SK-N-DZ (cell line): ENCODE results near the gene EPS8L2. TPM values are rescaled to one million over a fixed set of nuclear protein-coding genes. Genes with fewer than 3 reads are reported as not detected.
A peak's percentile ranks its signal among the peaks of the same experiment; 100 is the strongest.

Experiments
- DNase-seq: peaks from one replicate; pipeline ENCODE4 v3.0.0-alpha.2; 2015; ENCODE audit warnings: low spot score
- polyA plus RNA-seq, 2 experiments: library from polyadenylated mRNA; depleted of rRNA; stranded (reverse); fragments of >200 nt; gene quantifications; 2 replicates each; pipeline ENCODE4 v1.2.3, GENCODE V29; 2014

Gene EPS8L2
- 0.63 and 1.4 TPM in 2 replicates for polyA plus RNA-seq (2014; cell fraction: cytosol; rRNA removed)
- polyA plus RNA-seq (2014; cell fraction: nucleus; rRNA removed): 1.3 and 1.7 TPM in 2 replicates

- DNase-seq: no peak
Measured at GRCh38 chr11:705646-706438, at the start of gene EPS8L2. Gene EPS8L2, plus strand, starts transcription at chr11:706231. Its CDS starts 3,177 bp downstream, at chr11:709408.

GRCh38 chr11:656426-656825, 49.6 kb upstream of the EPS8L2 start:
- DNase-seq: no peak

- DNase-seq: no peak
Measured at GRCh38 chr11:656866-657265, 49.2 kb upstream of the EPS8L2 start.

GRCh38 chr11:657691-658126, 48.3 kb upstream of the EPS8L2 start:
- no peak for DNase-seq

- no peak for DNase-seq
Measured at GRCh38 chr11:659532-660085, 46.4 kb upstream of the EPS8L2 start.

GRCh38 chr11:660281-660680, 45.8 kb upstream of the EPS8L2 start:
- no peak for DNase-seq

GRCh38 chr11:660681-661444, 45.2 kb upstream of the EPS8L2 start:
- no peak for DNase-seq

- peak; percentile 25 for DNase-seq
Measured at GRCh38 chr11:662689-663274, 43.2 kb upstream of the EPS8L2 start.

- no peak for DNase-seq
Measured at GRCh38 chr11:665062-665703, 40.8 kb upstream of the EPS8L2 start.

GRCh38 chr11:665704-666281, 40.2 kb upstream of the EPS8L2 start:
- DNase-seq: no peak

- DNase-seq: no peak
Measured at GRCh38 chr11:673866-674265, 32.2 kb upstream of the EPS8L2 start.

- DNase-seq: no peak
Measured at GRCh38 chr11:674406-674805, 31.6 kb upstream of the EPS8L2 start.

GRCh38 chr11:678297-678696, 27.7 kb upstream of the EPS8L2 start:
- DNase-seq: no peak

GRCh38 chr11:679271-680207, 26.5 kb upstream of the EPS8L2 start:
- no peak for DNase-seq

GRCh38 chr11:680476-680875, 25.6 kb upstream of the EPS8L2 start:
- no peak for DNase-seq

GRCh38 chr11:680970-681369, 25.1 kb upstream of the EPS8L2 start:
- no peak for DNase-seq

GRCh38 chr11:686451-687243, 19.4 kb upstream of the EPS8L2 start:
- DNase-seq: no peak

- no peak for DNase-seq
Measured at GRCh38 chr11:687751-688150, 18.3 kb upstream of the EPS8L2 start.

- no peak for DNase-seq
Measured at GRCh38 chr11:688681-689080, 17.4 kb upstream of the EPS8L2 start.
